GM12878 (cell line): ENCODE results near the gene RAB24. TPM values are rescaled to one million over a fixed set of nuclear protein-coding genes. Genes with fewer than 3 reads are reported as not detected.
A peak's percentile ranks its signal among the peaks of the same experiment; 100 is the strongest.

ENCODE experiments used
- ATAC-seq: fragments of 200-7000 bp; cut with Tn5 transposase; 3 replicates; pipeline ENCODE4 v1.9.1; 2020; ENCODE audit warnings: mild to moderate bottlenecking, moderate library complexity
- Bru-seq: library from RNA; stranded (reverse); fragments of 400-500 nt; gene quantifications from one replicate; lab custom pipeline; 2021; lab: Mats Ljungman, UMichigan
- BruChase-seq, 2 experiments: library from RNA; stranded (reverse); fragments of 400-500 nt; gene quantifications; one replicate each; lab custom pipeline; 2021; lab: Mats Ljungman, UMichigan
- BruUV-seq: library from RNA; stranded (reverse); fragments of 400-500 nt; replicated peaks from 2 replicates; lab custom pipeline; 2021; lab: Mats Ljungman, UMichigan
- CTCF ChIA-PET: fragments of 300-600 bp; sonication (Branson Sonifier 250); formaldehyde crosslinking; extraction: SDS; loops from one replicate; lab custom pipeline; 2021; ENCODE audit warnings: inconsistent platforms; lab: Yijun Ruan, JAX
- POLR2A ChIA-PET: fragments of 350-600 bp; formaldehyde crosslinking; extraction: SDS; loops from one replicate; lab custom pipeline; 2021; ENCODE audit warnings: inconsistent platforms; lab: Charles Lee
- RAD21 ChIA-PET: fragments of 300-600 bp; sonication (Branson Sonifier 250); formaldehyde crosslinking; loops from one replicate; lab custom pipeline; 2023; ENCODE audit warnings: antibody characterized with exemption; ENCODE audit not compliant: unreplicated experiment; lab: Charles Lee
- SMC1A ChIA-PET: fragments of 300-600 bp; sonication (Branson Sonifier 250); formaldehyde crosslinking; loops from one replicate; lab custom pipeline; 2023; ENCODE audit not compliant: unreplicated experiment, uncharacterized antibody; lab: Charles Lee
- DNase-seq: peaks from one replicate; pipeline ENCODE4 v3.0.0-alpha.2; 2011; ENCODE audit warnings: low read depth, low spot score
- FAIRE-seq: peaks from 3 replicates; lab custom pipeline; 2011; peaks lifted over from hg19 to GRCh38; lab: Jason Lieb, UNC
- H2AFZ ChIP-seq: 2 replicates; pipeline ENCODE4 v1.6.0; 2011; ENCODE audit warnings: low read depth, low read length, control low read depth; ENCODE audit not compliant: control insufficient read depth
- H3K27ac ChIP-seq: 2 replicates; pipeline ENCODE4 v1.5.1; 2011; ENCODE audit warnings: control low read depth; ENCODE audit not compliant: control insufficient read depth, insufficient read depth
- H3K27me3 ChIP-seq, 2 experiments: replicated peaks in 1 of 2; 2 replicates each; pipeline versions ENCODE4 v1.6.0 to v1.6.1; 2011; ENCODE audit warnings: low read length in 1 of 2; ENCODE audit not compliant: control insufficient read depth in 2 of 2, insufficient read depth in 2 of 2
- H3K36me3 ChIP-seq, 2 experiments: 2 replicates each; pipeline ENCODE4 v1.5.1; 2011; ENCODE audit warnings: low read length in 1 of 2; ENCODE audit not compliant: control insufficient read depth in 2 of 2, insufficient read depth in 2 of 2
- H3K4me1 ChIP-seq: 2 replicates; pipeline ENCODE4 v1.6.1; 2011; ENCODE audit warnings: mild to moderate bottlenecking, low read length, moderate library complexity, mixed read lengths; ENCODE audit not compliant: control insufficient read depth, insufficient read depth
- H3K4me2 ChIP-seq: 2 replicates; pipeline ENCODE4 v1.6.0; 2011; ENCODE audit warnings: control low read depth; ENCODE audit not compliant: control insufficient read depth, insufficient read depth
- H3K4me3 ChIP-seq: fragments of 200-600 bp; sonication (generic); 2 replicates; pipeline ENCODE4 v1.5.1; 2016
- H3K79me2 ChIP-seq: 2 replicates; pipeline ENCODE4 v1.6.0; 2011; ENCODE audit warnings: low read length; ENCODE audit not compliant: control insufficient read depth, insufficient read depth
- H3K9ac ChIP-seq: 2 replicates; pipeline ENCODE4 v1.8.0; 2011; ENCODE audit warnings: low read length, control low read depth, mixed read lengths; ENCODE audit not compliant: control insufficient read depth, insufficient read depth
- H3K9me3 ChIP-seq: replicated peaks from 3 replicates; pipeline ENCODE4 v1.5.1; 2011; ENCODE audit warnings: mild to moderate bottlenecking, low read length; ENCODE audit not compliant: control insufficient read depth, insufficient read depth
- H4K20me1 ChIP-seq: 2 replicates; pipeline ENCODE4 v1.6.0; 2011; ENCODE audit not compliant: control insufficient read depth, insufficient read depth
- ATF7 ChIP-seq: fragments of 450-650 bp; IDR thresholded peaks from 2 replicates; pipeline ENCODE4 v1.6.1; 2016; ENCODE audit warnings: low read depth, mild to moderate bottlenecking
- CBX5 ChIP-seq: sonication (generic); IDR thresholded peaks from 2 replicates; pipeline ENCODE4 v1.6.1; 2016; ENCODE audit warnings: low read depth, moderate library complexity, mild to moderate bottlenecking, inconsistent platforms
- FOXM1 ChIP-seq: IDR thresholded peaks from 2 replicates; pipeline ENCODE4 v1.6.1; 2012; ENCODE audit warnings: low read depth, mild to moderate bottlenecking, inconsistent platforms, low read length, moderate library complexity
- MYB ChIP-seq: fragments of 150-350 bp; IDR thresholded peaks from 2 replicates; pipeline ENCODE4 v1.6.1; 2014; ENCODE audit warnings: mild to moderate bottlenecking, low read depth, low read length, borderline replicate concordance
- PBX3 ChIP-seq: IDR thresholded peaks from 2 replicates; pipeline ENCODE4 v1.6.1; 2011; ENCODE audit warnings: mild to moderate bottlenecking, low read depth, low read length, moderate library complexity; ENCODE audit not compliant: insufficient replicate concordance
- PML ChIP-seq: IDR thresholded peaks from 2 replicates; pipeline ENCODE4 v1.6.1; 2012; ENCODE audit warnings: low read length, inconsistent platforms
- RBBP5 ChIP-seq: fragments of 200-600 bp; sonication (generic); conservative IDR thresholded peaks from 2 replicates; pipeline ENCODE4 v1.6.1; 2016
- SREBF2 ChIP-seq: IDR thresholded peaks from 2 replicates; pipeline ENCODE4 v1.6.1; 2012; ENCODE audit warnings: mild to moderate bottlenecking, low read length
- SRF ChIP-seq, 2 experiments: IDR thresholded peaks; 2 replicates each; pipeline ENCODE4 v1.6.1; 2011; ENCODE audit warnings: low read depth in 2 of 2, low read length in 2 of 2, mild to moderate bottlenecking in 1 of 2, moderate library complexity in 1 of 2
- YBX1 ChIP-seq: fragments of 450-650 bp; IDR thresholded peaks from 2 replicates; pipeline ENCODE4 v1.6.1; 2016; ENCODE audit warnings: antibody characterized with exemption
- ZBED1 ChIP-seq: IDR thresholded peaks from 2 replicates; pipeline ENCODE4 v1.6.1; 2016; ENCODE audit warnings: borderline replicate concordance
- ZBTB33 ChIP-seq: fragments of 450-650 bp; IDR thresholded peaks from 2 replicates; pipeline ENCODE4 v1.6.1; 2017; ENCODE audit warnings: mild to moderate bottlenecking
- ZNF217 ChIP-seq: fragments of 450-650 bp; IDR thresholded peaks from 2 replicates; pipeline ENCODE4 v1.6.1; 2017; ENCODE audit warnings: antibody characterized with exemption, mild to moderate bottlenecking
- WGBS: methylation state at CpG from one replicate; pipeline ENCODE4 v1.1.6; 2016; ENCODE audit warnings: low lambda C conversion rate; ENCODE audit not compliant: insufficient replicate concordance, insufficient coverage; ENCODE audit errors: missing lambda C conversion rate; 5-methylcytosine and 5-hydroxymethylcytosine counted together
- in situ Hi-C: fragments of 300-500 bp; cut with MboI; formaldehyde crosslinking; loops from 9 replicates; pipeline ENCODE4 v1.14.3; 2018; ENCODE audit warnings: mixed read lengths
- intact Hi-C: fragments of 100-400 bp; cut with micrococcal nuclease; formaldehyde crosslinking; loops from one replicate; pipeline ENCODE4 v1.14.2; 2022; ENCODE audit not compliant: unreplicated experiment
- long read RNA-seq, 2 experiments: library from polyadenylated mRNA; unstranded; transcript quantifications; one replicate each; pipeline ENCODE4 v2.0.0, GENCODE V29; 2019 to 2020
- polyA minus RNA-seq, 3 experiments: library from RNA; depleted of rRNA, polyadenylated mRNA; stranded (reverse); fragments of >200 nt; gene quantifications; 2 replicates each; pipeline ENCODE4 v1.2.3, GENCODE V29; 2011
- polyA plus RNA-seq, 11 experiments: library from polyadenylated mRNA; depleted of rRNA in 4 of 11; unstranded in 6 of 11; stranded (reverse) in 5 of 11; fragments of >200 nt; fragmentation: Nextera tagmentation in 4 of 11; fragmentation: Illumina TruSeq in 1 of 11; extraction: Ambion mirVana in 4 of 11; extraction: Trizol in 1 of 11; gene quantifications; 1 replicate in 1 of 11; 2 replicates in 10 of 11; pipeline versions ENCODE4 v1.2.1 to v1.2.3, GENCODE V29; 2011 to 2016; ENCODE audit warnings: inconsistent platforms in 2 of 11, missing spikeins in 2 of 11, low read depth in 1 of 11
- total RNA-seq, 4 experiments: library from RNA; depleted of rRNA in 3 of 4; stranded (reverse); fragments of >200 nt in 3 of 4; fragmentation: Illumina TruSeq in 1 of 4; extraction: Trizol in 1 of 4; gene quantifications; 2 replicates each; pipeline versions ENCODE4 v1.2.1 to v1.2.3, GENCODE V29; 2013 to 2021
- TF ChIP-seq, protein P1 (sequence below): fragments of 450-650 bp; IDR thresholded peaks from 2 replicates; pipeline ENCODE4 v1.6.1; 2017; ENCODE audit warnings: borderline replicate concordance

RAB24 gene
- total RNA-seq (2013; cell fraction: nucleolus; rRNA removed), result 10.2 and 10.5 TPM in 2 replicates
- total RNA-seq (2014; rRNA removed) (25.7 and 31.0 TPM in 2 replicates), total RNA-seq (2014; rRNA removed; fragmentation: Illumina TruSeq; extraction: Trizol) (11.9 and 12.1 TPM in 2 replicates), total RNA-seq (2021) (27.6 and 30.3 TPM in 2 replicates), polyA plus RNA-seq (2011; rRNA removed) (15.0 and 22.3 TPM in 2 replicates), polyA plus RNA-seq (2014; fragmentation: Illumina TruSeq; extraction: Trizol) (14.1 and 15.1 TPM in 2 replicates), polyA plus RNA-seq (2014; fragmentation: Nextera tagmentation; extraction: Ambion mirVana) (10 to 100 TPM in 1 of 2 experiments, 1 to 10 TPM in 1; 8.0 to 12.8 TPM), polyA plus RNA-seq (2014; rRNA removed) (44.4 and 50.8 TPM in 2 replicates), polyA plus RNA-seq (2016; fragmentation: Nextera tagmentation; extraction: Ambion mirVana) (10 to 100 TPM; 26.4 to 28.4 TPM), polyA minus RNA-seq (2011; rRNA and poly(A)+ RNA removed) (6.9 and 10.0 TPM in 2 replicates), Bru-seq, nascent RNA (percentile 75 among the genes with signal in this experiment), BruChase-seq, experiment 1, labeled RNA remaining after a 6-hour chase (percentile 78 among the genes with signal in this experiment), BruChase-seq, experiment 2, labeled RNA remaining after a 2-hour chase (percentile 72 among the genes with signal in this experiment)
- 18.3 TPM for polyA plus RNA-seq (2011; ENCODE audit: low read depth)
- polyA plus RNA-seq (2011; cell fraction: cytosol; rRNA removed), result 29.7 and 37.0 TPM in 2 replicates
- 63.9 and 79.7 TPM in 2 replicates for polyA plus RNA-seq (2011; cell fraction: nucleus; rRNA removed)
- polyA plus RNA-seq (2012), result 29.2 and 29.8 TPM in 2 replicates
- polyA minus RNA-seq (2011; cell fraction: cytosol; rRNA and poly(A)+ RNA removed), result 3.6 and 5.7 TPM in 2 replicates
- polyA minus RNA-seq (2011; cell fraction: nucleus; rRNA and poly(A)+ RNA removed), result 9.4 and 16.1 TPM in 2 replicates
- long read RNA-seq, experiment 1, partial matches to known transcripts, result 0 of 5 reads
- long read RNA-seq, experiment 1, other reads (novel, unspliced or antisense), result 0 of 5 reads
- long read RNA-seq, experiment 2, transcript RAB24-204 (9 exons, 1,236 nt), result minor isoform, 6 of 37 reads
- long read RNA-seq, experiment 2, transcript RAB24-206 (7 exons, 1,820 nt), result minor isoform, 5 of 37 reads
- long read RNA-seq, experiment 2, transcript RAB24-201 (8 exons, 1,311 nt), result major isoform, 22 of 37 reads
- long read RNA-seq, experiment 2, partial matches to known transcripts, result 0 of 37 reads
- long read RNA-seq, experiment 2, other reads (novel, unspliced or antisense), result 4 of 37 reads

DNA sequence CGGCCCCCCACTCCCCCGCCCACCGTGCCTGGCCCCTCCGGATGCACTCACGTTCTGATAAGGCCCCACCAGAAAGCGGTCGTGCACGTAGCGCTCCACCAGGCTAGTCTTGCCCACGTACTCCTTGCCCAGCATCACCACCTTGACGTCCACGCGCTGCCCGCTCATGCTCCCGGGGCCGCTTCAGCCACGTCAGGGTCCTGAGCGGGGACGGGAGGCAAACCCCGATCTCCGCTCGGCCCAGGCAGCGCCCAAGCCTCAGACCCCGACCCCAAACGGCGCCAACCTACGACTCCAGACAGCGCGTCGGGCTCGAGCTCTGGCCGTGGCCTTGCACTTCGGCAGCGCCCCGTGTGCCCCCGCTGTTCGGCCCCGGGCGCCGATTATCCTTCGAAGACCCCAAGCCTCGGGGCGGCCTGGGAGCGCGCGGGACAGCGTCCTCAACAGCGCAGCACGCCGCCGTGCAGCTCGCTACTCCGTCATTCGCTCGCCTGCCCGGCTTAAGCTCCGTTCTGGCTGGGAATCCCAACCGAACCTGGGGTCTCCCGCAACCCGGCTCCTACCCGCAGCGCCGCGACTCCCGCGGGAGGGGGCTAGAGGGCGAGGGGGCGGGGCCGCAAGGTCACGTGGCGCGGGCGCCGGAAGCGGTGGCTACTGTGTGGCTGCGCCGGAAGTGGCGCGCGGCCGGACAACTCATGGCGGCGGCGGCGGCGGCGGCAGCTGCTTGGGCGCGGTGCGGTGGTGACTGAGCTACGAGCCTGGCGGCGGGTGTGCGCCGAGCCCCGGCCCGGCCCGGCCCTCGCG is at the start of gene RAB24, which contains the start of gene PRELID1:
RAB24 (minus strand) TSS at position 599 of the 804 bp plus-strand sequence; CDS start at position 168, 431 bp downstream.
PRELID1 (plus strand) TSS at position 679 of the 804 bp plus-strand sequence. CDS start 187 bp downstream, outside the sequence.
- ChIA-PET RAD21 (interaction anchor here (0.6 to 2.3 kb wide), 3 partner anchors 10 to 201 kb away, joined by 3 to 9 read pairs (median 3); no protein-coding TSS in a partner anchor), SMC1A (interaction anchor here (1.0 kb wide), 1 partner anchor 150 kb away, joined by 3 read pairs; no protein-coding TSS in a partner anchor), POLR2A (interaction anchor here (1.2 to 1.8 kb wide), 3 partner anchors 9 to 811 kb away, joined by 3 to 4 read pairs (median 4); no protein-coding TSS in a partner anchor), CTCF (interaction anchor here (1.9 to 3.6 kb wide), 2 partner anchors 86 to 189 kb away, joined by 6 to 35 read pairs; no protein-coding TSS in a partner anchor)
- DNase-seq (no peak), ATAC-seq (peak; percentile 71), FAIRE-seq (no peak)
- H2AFZ ChIP-seq, result peak within 1 kb of the TSS; percentile 91
- TSS peak; percentile 84 for BruUV-seq
- H3K4me3 ChIP-seq, result peak within 1 kb of the TSS; percentile 75
- in situ Hi-C loops (no loop called here), intact Hi-C loops (loop anchor here (5.0 to 10.0 kb wide), 3 partner anchors 166 to 291 kb away; partner anchors contain the start of gene TMED9)
- peak within 1 kb of the TSS; percentile 72 for H3K9ac ChIP-seq
- WGBS, result 2% methylated on average over 61 of the region's 100 CpGs
- peak within 1 kb of the TSS; percentile 90 for H3K27ac ChIP-seq
- no peaks in the 10 kb centered on the region for H3K9me3 ChIP-seq
- peaks cover 42% of the 10 kb centered on the region for H3K4me1 ChIP-seq
- H3K79me2 ChIP-seq, result peaks cover 48% of the 10 kb centered on the region
- peaks cover 5 to 20% of the 10 kb centered on the region in 2 experiments for H3K36me3 ChIP-seq
- H4K20me1 ChIP-seq, result no peaks in the 10 kb centered on the region
- H3K4me2 ChIP-seq, result peak within 1 kb of the TSS; percentile 94
- no peaks in the 10 kb centered on the region for H3K27me3 ChIP-seq
- TF ChIP-seq PBX3 (no peak), SREBF2 (no peak), PML (no peak; the same call in 1 of the 2 replicates), MYB (no peak), ZBED1 (no peak), ZNF217 (no peak), ZBTB33 (no peak), YBX1 (no peak), SRF (IDR thresholded peaks at IDR 0.05; ENCODE audit: low read depth in 2 of 2, low read length in 2 of 2) (peak in 1 of 2 experiments; percentile 70; a peak in 1 of 4 replicates), FOXM1 (no peak), CBX5 (no peak), ATF7 (no peak), RBBP5 (no peak)
- TF ChIP-seq, protein P1, sequence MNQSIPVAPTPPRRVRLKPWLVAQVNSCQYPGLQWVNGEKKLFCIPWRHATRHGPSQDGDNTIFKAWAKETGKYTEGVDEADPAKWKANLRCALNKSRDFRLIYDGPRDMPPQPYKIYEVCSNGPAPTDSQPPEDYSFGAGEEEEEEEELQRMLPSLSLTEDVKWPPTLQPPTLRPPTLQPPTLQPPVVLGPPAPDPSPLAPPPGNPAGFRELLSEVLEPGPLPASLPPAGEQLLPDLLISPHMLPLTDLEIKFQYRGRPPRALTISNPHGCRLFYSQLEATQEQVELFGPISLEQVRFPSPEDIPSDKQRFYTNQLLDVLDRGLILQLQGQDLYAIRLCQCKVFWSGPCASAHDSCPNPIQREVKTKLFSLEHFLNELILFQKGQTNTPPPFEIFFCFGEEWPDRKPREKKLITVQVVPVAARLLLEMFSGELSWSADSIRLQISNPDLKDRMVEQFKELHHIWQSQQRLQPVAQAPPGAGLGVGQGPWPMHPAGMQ, result no peak
